ENCODE data around the gene TNFSF10. TPM values are rescaled to one million over a fixed set of nuclear protein-coding genes. Genes with fewer than 3 reads are reported as not detected.

TNFSF10 gene
- total and polyA plus RNA-seq, 9 of the 15 experiments (the other 6 are each of a cell fraction or from before 2014, with no cell fraction given), result 0.07 to 1.3 (median 0.27) TPM; not detected in 1

DNA sequence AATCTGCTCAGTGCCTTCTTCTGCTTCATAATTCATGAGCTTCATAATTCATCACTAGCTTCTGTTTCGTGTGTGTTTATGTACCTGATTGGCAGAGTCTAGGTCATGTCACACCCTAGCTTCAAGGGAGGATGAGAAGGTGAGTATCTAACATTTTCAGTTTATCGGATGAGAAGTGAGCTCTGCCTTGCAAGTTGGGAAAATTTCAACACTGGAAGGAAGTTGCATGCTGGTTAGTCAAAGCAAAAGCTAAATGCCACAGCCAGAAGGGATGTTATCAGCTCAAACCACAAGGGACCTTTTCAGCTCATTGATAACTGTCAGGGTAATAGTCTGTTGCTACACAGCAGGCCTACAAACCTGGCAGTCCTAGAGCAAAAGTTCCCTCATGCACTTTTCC is 7.3 kb upstream of the TNFSF10 start (continued):
- no peak for TF ChIP-seq CREB1 (IDR thresholded peaks at IDR 0.05)
- no peak for TF ChIP-seq CREB1 (CRISPR knock-in tag; IDR thresholded peaks at IDR 0.05)
- no peak for TF ChIP-seq DACH1 (IDR thresholded peaks at IDR 0.05; ENCODE audit: partially characterized antibody)
- TF ChIP-seq, protein P1, sequence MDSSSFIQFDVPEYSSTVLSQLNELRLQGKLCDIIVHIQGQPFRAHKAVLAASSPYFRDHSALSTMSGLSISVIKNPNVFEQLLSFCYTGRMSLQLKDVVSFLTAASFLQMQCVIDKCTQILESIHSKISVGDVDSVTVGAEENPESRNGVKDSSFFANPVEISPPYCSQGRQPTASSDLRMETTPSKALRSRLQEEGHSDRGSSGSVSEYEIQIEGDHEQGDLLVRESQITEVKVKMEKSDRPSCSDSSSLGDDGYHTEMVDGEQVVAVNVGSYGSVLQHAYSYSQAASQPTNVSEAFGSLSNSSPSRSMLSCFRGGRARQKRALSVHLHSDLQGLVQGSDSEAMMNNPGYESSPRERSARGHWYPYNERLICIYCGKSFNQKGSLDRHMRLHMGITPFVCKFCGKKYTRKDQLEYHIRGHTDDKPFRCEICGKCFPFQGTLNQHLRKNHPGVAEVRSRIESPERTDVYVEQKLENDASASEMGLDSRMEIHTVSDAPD (CRISPR knock-in tag; IDR thresholded peaks at IDR 0.05), result no peak
- TF ChIP-seq, protein P2, sequence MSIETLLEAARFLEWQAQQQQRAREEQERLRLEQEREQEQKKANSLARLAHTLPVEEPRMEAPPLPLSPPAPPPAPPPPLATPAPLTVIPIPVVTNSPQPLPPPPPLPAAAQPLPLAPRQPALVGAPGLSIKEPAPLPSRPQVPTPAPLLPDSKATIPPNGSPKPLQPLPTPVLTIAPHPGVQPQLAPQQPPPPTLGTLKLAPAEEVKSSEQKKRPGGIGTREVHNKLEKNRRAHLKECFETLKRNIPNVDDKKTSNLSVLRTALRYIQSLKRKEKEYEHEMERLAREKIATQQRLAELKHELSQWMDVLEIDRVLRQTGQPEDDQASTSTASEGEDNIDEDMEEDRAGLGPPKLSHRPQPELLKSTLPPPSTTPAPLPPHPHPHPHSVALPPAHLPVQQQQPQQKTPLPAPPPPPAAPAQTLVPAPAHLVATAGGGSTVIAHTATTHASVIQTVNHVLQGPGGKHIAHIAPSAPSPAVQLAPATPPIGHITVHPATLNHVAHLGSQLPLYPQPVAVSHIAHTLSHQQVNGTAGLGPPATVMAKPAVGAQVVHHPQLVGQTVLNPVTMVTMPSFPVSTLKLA (conservative IDR thresholded peaks at IDR 0.05), result 0 out of 4 replicates have a peak, but pooled peaks have one; percentile 16 to 20
- no peak for TF ChIP-seq SETDB1 (IDR thresholded peaks at IDR 0.05; ENCODE audit: low read length)
- TF ChIP-seq MEIS2 (IDR thresholded peaks at IDR 0.05; ENCODE audit: partially characterized antibody), result peak; percentile 91
- TF ChIP-seq FIP1L1 (IDR thresholded peaks at IDR 0.05; ENCODE audit: low read depth, low read length, poor library complexity, severe bottlenecking), result no peak
- TF ChIP-seq SRSF9 (IDR thresholded peaks at IDR 0.05; ENCODE audit: borderline replicate concordance, low read depth, low read length), result no peak
- TF ChIP-seq SMAD4 (CRISPR knock-in tag; conservative IDR thresholded peaks at IDR 0.05), result peak; percentile 73
- no peak for TF ChIP-seq MAFK (IDR thresholded peaks at IDR 0.05; ENCODE audit: low read length)
- TF ChIP-seq, protein P3, sequence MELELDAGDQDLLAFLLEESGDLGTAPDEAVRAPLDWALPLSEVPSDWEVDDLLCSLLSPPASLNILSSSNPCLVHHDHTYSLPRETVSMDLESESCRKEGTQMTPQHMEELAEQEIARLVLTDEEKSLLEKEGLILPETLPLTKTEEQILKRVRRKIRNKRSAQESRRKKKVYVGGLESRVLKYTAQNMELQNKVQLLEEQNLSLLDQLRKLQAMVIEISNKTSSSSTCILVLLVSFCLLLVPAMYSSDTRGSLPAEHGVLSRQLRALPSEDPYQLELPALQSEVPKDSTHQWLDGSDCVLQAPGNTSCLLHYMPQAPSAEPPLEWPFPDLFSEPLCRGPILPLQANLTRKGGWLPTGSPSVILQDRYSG (tag; conservative IDR thresholded peaks at IDR 0.05; ENCODE audit: low read depth), result no peak
- no peak for TF ChIP-seq CCAR2 (IDR thresholded peaks at IDR 0.05; ENCODE audit: low read depth, low read length)
- TF ChIP-seq, protein P4, sequence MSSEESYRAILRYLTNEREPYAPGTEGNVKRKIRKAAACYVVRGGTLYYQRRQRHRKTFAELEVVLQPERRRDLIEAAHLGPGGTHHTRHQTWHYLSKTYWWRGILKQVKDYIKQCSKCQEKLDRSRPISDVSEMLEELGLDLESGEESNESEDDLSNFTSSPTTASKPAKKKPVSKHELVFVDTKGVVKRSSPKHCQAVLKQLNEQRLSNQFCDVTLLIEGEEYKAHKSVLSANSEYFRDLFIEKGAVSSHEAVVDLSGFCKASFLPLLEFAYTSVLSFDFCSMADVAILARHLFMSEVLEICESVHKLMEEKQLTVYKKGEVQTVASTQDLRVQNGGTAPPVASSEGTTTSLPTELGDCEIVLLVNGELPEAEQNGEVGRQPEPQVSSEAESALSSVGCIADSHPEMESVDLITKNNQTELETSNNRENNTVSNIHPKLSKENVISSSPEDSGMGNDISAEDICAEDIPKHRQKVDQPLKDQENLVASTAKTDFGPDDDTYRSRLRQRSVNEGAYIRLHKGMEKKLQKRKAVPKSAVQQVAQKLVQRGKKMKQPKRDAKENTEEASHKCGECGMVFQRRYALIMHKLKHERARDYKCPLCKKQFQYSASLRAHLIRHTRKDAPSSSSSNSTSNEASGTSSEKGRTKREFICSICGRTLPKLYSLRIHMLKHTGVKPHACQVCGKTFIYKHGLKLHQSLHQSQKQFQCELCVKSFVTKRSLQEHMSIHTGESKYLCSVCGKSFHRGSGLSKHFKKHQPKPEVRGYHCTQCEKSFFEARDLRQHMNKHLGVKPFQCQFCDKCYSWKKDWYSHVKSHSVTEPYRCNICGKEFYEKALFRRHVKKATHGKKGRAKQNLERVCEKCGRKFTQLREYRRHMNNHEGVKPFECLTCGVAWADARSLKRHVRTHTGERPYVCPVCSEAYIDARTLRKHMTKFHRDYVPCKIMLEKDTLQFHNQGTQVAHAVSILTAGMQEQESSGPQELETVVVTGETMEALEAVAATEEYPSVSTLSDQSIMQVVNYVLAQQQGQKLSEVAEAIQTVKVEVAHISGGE (CRISPR knock-in tag; IDR thresholded peaks at IDR 0.05), result no peak
- TF ChIP-seq RBM25 (IDR thresholded peaks at IDR 0.05; ENCODE audit: low read depth, low read length, severe bottlenecking), result no peak
- no peak for TF ChIP-seq CSDE1 (IDR thresholded peaks at IDR 0.05)
- no peak for TF ChIP-seq KLF6 (CRISPR knock-in tag; IDR thresholded peaks at IDR 0.05; ENCODE audit: borderline replicate concordance)
- no peak for TF ChIP-seq MAZ (CRISPR knock-in tag; conservative IDR thresholded peaks at IDR 0.05 in 1 of 2, IDR thresholded peaks at IDR 0.05 in 1 of 2)
- TF ChIP-seq, protein P5, sequence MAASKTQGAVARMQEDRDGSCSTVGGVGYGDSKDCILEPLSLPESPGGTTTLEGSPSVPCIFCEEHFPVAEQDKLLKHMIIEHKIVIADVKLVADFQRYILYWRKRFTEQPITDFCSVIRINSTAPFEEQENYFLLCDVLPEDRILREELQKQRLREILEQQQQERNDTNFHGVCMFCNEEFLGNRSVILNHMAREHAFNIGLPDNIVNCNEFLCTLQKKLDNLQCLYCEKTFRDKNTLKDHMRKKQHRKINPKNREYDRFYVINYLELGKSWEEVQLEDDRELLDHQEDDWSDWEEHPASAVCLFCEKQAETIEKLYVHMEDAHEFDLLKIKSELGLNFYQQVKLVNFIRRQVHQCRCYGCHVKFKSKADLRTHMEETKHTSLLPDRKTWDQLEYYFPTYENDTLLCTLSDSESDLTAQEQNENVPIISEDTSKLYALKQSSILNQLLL (CRISPR knock-in tag; IDR thresholded peaks at IDR 0.05; ENCODE audit: borderline replicate concordance), result no peak
- TF ChIP-seq IFI16 (CRISPR knock-in tag; IDR thresholded peaks at IDR 0.05), result no peak

Measured in K562 (cell line).